Activated CD4-positive, CD25-positive, alpha-beta regulatory T cell treated with anti-CD3 and anti-CD28 coated beads, Interleukin-2, amount 50 U/mL, for 16 hours (primary cell): Measurements from ENCODE around the gene LPP.

Experiments
- DNase-seq: peaks from one replicate; pipeline ENCODE4 v3.0.0-alpha.2; 2020; ENCODE audit warnings: low read depth, low spot score

The LPP gene

DNA sequence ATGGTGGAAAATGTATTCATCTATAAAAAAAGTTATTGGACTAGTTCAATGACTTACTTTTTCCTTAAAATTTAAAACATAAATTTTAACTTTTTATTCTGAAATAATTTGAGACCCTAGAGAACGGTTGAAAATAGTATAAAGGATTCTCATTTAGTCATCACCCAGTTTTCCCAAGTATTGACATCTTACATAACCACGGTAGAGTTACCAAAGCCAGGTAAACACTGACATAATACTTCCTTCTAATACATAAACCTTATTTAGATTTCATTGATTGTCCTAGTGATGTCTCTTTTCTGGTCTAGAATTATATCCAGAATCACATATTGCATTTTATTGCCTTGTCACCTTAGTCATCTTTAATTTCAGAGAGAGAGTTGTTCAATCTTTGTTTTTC lies 319.1 kb downstream of the LPP start:
- no peak for DNase-seq

DNA sequence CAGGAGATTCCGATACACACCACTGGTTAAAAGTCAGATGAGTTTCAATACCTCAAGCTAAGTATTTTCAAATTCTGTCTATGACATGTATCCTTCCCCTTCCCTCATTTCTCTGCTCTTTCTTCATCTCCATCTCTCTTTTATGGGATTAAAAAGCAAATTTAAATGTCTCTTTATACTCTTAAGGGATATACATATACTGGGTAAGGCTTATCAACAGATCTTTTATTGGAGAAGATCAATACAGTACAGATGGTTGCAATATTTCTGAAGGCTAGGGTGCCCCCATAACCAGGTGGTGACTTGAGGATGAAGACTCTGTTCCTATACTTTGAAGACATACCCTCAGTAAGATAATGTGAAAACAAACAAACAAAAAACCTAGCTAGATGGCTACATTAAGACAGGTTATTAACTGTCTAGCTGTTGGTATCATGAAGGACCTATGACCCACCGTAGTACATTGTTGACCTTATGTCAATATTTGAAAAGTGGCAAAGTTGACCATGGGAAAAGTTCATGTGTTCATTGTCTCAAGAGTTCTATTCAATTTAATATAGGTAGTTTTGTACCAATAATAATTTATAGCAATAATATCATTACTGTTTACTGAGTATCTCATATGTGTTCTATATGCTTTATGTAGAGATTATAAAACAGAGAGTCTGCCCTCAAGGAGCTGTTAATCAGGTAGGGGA lies 319.8 kb downstream of the LPP start:
- DNase-seq, result no peak

DNA sequence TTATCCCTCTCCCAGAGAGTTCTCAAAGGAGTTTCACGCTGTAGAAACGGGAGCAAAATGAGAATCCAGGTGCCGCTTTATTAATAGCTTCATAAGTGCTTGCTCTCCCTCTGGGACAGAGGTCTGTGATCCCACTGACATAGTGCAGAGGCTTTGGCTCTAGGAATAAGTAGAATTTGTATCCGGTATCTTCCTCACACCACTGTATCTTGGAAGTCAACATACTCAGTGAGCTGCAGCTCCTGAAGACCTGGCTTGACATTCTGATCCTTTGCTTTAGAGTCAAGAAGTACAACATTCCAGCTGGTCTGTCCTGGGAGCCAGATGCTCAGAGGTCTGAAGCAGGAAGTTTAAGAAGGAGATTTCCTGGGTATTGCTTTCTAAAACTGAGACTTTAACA lies 323.0 kb downstream of the LPP start:
- no peak for DNase-seq

DNA sequence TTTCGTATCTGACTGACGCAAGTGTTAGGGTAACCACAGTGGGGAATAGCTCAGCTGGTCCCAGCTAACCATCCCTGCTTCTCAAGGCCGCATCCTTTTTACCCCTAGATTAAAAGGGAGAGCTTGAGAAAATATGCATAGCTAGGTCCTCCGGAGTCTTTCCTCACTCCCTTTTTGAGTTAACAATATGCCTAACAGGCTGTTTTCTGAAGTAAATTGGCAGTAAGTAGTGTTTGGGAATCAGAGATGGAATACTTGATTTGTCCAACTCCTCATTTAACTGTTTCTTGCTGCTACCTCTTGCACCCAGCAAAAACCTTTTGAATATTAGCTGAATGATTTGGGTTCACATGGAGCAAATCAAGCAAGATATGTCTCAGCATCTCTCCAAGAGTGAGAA lies 326.1 kb downstream of the LPP start:
- no peak for DNase-seq

DNA sequence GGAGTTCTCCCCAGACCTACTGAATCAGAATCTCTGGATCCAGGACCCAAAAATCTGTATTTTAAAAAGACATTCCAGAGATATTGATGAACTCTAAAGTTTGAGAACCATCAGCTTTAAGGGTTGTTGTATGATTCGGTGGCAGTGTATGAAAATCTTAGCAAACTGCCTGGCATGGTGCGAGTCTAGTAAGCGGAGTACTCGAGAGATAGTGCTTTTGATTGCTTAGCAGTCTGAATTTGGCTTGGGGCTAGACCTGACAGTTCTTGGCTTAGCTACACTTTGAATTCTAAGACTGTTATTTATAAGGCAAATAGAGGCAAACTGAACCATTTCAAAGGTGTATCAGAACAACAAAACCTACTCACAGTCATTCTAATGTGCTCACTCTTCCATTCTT lies 329.0 kb downstream of the LPP start:
- no peak for DNase-seq

DNA sequence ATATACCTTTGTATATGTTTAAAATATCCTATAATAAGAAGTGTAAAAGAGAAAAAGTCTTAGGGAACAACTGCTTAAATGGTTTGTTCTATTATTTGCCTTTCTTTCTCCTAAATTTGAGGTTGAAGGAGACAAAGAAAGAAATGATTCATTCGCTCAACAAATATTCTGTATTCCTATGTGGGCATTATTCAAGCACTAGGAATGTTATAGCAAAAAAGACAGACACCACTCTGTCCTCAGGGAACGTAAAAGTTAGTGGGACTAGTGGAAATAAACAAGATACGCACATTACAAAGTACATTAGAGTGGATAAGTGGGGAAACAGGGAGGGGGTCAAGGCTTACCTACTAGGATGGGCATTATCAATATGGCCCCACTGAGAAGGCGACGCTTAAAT lies 332.2 kb downstream of the LPP start:
- DNase-seq, result no peak

DNA sequence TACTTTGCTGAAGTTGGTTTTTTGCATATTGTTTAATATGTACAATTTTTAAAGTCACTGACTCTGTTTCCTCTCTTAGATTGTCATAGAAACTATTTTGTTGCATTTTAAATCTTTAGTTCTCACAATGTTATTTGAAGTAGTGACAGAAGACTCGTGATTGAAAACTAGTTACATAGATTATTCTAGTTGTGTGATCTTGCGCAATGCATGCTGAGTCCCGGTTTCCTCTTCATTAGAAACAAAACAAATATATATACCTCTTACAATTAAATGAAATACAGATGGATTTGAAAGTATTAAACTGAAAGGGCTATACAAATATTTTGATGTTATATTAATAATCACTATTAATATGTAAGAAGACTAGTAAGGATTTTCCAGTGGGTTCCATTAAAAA lies 333.0 kb downstream of the LPP start:
- DNase-seq, result no peak

DNA sequence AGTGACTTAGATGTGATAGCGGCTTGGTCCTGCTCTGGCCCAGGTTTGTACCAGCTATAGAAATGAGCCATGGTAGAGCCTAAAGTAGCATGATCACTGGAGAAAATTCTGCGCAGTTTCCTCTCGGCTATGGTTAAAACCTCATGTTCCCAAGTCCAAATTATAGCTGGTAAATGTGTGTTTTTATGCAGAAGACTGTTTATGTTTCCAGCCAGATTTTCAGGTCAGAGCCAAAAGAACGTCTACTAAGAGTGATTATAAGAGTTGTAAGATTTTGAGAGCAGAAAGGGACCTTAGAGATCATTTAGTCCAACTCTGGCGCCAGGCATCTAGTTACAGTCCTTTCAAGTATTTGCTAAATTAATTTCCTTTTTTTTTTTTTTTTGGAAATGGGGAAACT lies 333.7 kb downstream of the LPP start:
- no peak for DNase-seq

DNA sequence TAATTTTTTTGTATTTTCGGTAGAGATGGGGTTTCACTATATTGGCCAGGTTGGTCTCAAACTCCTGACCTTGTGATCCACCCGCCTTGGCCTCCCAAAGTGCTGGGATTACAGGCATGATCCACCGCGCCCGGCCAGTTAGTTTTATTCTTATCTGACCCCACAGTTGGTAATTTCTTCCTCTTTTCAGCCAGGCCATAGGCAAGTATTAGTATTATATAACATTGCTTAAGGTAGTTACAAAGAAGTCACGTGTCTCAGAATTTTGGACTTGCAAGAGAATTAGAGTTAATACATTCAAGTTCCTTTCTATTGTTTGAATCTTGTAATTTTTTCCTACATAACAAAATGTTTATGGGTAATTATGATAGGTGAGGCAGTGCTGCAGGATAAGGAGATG lies 334.8 kb downstream of the LPP start:
- no peak for DNase-seq

DNA sequence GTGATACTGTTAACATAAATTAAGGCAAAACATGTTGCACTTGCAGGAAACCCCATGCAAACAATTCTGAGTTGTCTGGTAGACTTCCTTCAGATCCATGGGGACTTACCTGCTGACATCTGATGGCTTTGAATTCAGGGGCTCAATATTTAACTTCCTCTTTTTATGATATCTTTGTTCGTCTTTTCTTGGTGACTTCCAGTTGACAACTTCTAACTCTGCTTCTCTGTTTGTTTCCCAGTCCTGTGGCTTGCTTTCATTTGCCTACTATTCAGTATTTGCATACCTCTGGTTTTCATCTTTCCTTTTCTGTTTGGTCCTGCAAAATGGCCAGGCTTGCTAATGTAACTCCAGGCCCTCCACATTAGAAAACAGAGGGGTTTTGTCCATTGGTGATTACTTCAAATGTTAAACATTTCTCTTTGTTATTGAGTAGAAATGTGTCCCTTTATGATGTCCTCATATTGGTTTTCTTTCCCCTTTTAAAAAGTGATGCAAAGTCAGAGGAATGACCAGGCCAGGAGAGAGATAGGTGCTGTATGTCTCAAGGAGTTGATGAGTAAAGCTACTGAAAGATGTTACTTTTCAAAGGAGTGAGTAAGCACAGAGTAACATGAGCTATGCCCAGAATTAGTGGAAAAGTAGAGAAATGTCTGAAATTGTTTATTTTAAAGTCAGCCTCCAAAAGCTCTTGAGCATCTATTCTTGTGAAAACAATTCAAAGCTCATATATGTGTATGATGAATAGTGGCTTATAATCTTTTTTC lies 335.9 kb downstream of the LPP start:
- DNase-seq, result no peak

DNA sequence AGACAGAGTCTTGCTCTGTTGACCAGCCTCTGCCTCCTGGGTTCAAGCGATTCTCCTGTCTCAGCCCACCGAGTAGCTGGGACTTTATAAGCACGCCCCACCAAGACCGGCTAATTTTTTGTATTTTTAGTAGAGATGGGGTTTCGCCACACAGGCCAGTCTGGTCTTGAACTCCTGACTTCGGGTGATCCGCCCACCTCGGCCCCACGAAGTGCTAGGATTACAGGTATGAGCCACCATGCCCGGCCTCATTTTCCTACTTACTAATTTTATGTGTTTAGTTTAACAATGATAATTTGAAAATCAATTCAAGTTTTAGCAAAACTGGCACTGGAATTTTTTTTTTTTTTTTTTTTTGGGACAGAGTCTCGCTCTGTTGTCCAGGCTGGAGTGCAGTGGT lies 336.5 kb downstream of the LPP start:
- no peak for DNase-seq

DNA sequence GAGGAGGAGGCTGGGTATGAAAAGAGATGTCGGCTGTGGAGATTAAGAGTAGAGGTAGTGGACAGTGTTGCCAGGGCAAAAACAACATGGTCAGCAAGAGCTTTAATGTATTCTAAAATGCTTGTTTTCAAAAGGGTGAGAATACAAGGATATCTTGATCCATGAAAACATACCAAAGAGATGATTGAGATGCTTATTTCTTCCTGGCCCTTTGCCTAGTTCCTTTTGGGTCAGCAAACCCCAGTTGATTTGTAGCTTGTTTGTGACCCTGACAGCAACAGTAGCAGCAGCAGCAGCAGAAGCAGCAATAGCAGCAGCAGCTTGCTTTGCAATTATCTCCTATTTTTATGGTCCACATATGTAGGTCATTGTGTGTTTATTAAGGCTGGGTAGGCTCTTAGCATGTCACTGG lies 337.3 kb downstream of the LPP start:
- no peak for DNase-seq

DNA sequence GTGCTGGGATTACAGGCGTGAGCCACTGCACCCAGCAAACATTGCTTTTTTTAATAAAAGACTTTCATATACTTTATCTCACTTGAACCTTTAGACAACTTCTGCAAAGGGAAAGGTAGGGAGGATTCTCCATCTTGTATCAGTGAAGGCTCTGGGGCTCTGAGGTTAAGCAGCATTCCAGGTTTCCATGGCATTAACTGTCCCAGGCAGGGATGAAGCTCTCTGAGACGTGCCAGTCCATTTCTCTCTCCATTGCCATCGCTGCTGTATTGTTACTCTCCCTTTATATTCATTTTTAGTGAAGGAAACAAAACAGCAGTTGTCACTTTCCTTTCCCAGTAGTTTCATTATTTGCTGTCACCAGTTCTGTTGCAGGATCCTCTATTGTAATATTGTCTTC lies 342.4 kb downstream of the LPP start:
- no peak for DNase-seq

DNA sequence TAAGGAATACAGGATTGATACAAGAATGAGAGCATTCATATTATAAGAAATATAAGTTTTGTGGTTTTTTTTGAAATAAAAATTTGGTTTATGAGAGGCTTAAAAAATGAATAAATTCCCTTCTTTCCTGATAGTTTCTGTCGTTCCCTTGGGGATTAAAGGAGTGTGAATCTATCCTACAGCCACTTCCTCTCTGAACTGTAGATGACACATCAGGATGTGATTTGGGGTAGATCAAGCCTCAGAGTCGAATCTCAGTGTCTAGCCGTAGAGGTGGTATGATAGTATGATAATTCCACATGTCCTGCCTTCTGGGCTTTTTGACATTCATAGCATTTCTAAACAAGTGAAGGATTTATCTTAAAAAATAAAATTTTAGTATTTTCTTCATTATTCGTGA lies 343.1 kb downstream of the LPP start:
- DNase-seq, result no peak

DNA sequence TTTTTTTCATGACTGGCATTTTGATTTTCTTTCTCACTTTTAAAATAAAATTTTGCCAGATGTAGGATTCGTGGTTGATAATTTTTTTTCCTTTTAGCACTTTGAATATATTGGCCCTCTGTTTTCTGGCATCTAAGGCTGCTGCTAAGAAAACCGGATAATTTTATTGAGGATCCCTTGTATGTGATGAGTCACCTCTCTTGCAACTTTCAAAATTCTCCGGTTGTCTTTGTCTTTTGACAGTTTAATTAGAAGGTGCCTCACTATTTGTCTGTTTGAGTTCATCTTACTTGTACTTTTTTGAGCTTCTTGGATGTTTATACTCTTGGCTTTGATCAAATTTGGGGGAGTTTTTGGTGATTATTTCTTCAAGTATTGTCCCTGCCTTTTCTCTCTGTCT lies 349.7 kb downstream of the LPP start:
- DNase-seq, result no peak

DNA sequence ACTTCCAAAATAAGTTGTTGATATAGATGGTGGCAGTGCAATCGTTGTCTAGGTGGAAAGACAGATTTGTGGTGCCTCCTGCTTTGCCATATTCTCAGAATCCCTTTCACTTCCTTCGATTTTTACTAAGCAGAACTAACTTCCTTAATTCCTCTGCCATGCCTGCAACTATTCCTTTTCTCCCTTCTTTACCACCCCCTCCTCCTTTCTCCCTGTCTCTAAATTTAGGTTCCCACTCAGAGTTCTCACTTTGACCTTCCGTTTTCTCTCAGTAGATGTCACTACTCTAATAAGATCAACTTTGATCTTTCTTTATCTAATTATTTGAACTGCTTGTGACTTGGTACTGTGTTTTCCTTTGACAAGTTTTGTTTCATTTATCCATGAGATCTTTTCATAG lies 351.2 kb downstream of the LPP start:
- no peak for DNase-seq

DNA sequence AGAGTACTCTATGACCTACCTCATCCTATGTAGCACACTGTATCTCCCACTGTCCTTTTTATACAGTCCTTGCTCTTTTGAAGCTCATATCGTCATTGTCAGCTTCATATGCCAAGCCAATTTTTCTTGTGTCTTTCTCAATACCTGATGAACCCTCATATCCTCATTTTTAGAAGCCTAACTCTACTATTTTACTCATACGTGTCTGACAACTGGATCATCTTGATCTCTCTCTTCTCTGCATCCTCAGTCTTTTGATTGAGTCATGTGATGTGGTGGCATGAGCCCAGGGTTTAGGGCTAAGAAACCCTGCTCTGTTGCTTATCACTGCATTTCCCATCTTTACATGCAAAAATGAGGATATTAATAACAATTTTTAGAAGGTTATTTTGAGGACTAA lies 352.0 kb downstream of the LPP start:
- DNase-seq, result no peak

DNA sequence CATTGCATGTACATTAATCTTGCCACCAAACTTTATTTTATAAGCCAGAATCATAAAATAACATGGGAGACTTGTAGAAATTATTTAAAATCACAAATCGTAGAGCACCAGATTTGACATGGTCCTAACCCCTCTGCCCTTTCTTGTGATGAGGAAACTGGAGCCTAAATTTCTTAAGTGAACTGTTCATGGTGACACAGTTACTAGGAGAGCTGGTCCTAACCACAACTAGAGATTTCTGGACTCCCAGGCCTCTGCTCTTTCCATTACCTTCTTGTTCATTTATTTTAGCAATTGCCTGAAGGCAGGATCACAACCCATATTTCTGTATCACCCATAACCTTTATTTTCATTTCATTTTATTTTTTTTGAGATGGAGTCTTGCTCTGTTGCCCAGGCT lies 352.5 kb downstream of the LPP start:
- no peak for DNase-seq

DNA sequence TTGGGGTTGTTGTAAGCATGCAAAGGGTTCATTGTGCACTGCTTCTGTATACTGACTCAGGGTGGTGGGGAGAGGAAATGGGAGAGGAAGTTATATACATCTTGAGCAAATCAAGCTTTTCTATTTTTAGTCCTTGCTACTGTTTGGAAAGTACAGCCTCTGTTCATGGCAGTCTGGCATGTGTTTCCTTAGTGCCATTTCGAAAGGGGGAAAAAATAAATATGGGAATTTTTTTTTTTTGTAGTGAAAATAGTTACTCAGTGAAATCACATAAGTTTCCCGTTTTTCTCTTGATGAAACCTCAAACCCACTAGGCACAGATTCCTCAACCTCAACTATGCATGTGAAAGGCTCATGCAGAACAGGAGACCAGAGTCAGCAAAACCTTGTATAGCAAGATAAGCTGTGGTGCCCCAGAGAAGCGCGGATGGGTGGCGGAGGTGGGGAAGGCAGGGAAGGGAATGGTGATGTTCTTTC lies 353.3 kb downstream of the LPP start:
- DNase-seq, result no peak

DNA sequence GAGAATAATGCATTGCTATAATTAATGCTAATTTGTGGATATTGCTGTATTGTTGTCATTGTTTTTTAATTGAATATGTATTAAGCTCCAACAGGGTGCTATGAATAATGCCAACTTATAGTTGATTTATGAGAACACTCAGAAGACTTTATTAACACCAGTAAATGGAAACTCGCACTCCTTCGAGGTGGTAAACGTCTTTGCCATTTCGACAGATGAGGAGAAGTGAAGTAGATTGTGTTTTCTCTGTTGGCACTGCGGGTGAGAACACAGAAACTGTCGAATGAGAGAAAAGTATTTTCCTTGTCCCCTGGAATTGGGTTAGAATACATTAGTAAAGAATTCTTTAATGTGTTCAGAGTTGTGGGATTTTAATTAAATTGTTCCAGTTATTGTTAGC lies 354.5 kb downstream of the LPP start:
- no peak for DNase-seq

DNA sequence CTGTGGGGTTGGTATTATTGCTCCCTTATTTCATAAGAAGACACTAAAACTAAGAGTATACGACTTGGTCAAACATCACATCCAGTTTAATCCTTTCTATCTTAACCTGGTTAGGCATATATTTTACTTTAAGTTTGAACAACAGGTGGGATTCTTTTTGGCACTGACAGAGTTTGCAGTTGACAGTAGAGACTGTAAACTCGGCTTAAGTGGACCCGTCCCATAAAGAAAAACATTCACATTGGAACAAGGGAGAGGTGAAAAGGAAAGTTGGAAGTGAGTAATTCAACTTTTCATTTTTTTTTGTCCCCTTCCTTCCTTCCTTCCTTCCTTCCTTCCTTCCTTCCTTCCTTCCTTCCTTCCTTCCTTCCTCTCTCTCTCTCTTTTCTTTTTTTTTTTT lies 355.4 kb downstream of the LPP start:
- DNase-seq, result no peak

DNA sequence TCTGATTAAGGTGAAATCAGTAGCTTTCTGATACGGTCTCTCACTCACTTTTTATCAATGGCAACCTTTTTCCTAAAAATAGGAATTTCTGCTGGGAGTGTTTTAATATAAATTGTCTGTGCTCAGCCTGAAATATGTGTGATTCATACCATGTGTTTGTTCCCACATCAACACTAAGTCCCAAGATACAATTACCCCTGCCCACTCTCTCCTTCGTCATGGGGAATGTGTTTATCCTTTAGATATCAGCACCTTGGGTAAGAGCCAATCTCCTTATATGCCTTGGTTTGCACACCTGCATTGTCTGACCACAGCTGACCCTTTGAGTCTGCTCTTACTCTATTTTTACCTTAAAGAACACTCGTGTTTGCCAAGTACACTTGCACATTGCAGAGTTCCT lies 356.4 kb downstream of the LPP start:
- DNase-seq, result no peak

DNA sequence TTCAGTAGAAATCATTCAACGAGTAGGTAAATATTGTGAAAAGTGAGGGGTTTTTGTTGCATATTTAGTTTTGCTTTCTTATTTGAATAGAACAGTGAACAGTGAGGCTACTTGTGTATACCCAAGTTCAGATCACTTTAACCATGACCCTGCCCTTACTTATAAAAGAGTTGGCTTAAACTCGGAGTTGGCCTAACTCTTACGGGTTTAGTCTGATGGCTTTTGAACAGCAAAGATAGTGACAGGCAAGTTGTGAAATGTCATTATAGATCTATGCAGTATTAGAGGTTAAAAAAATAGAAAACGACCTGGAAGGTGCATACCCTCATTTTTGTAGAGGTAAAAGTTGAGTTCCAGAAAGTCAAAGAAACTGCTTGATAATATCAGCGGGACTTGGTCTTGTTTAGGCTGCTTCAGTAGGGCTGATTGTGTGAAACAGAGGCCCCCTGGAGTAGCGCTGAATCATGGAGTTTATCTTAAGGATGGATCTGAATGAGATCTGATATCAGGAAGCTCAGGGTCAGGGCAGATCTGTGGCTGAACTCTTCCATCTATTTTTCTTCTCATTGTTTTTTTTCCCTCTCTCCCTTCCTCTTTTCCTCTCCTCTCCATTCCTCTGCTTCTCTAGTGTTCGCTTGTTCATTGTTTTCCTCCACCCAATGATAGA lies 359.8 kb downstream of the LPP start:
- no peak for DNase-seq
